ENCODE data around the gene MED25.
A peak's percentile ranks its signal among the peaks of the same experiment; 100 is the strongest.

The MED25 gene

GRCh38 chr19:49802836-49803528, 15.1 kb upstream of the MED25 start:
- H3K9me3 Mint-ChIP-seq: no peaks in the 10 kb centered on the region
- H3K36me3 Mint-ChIP-seq (ENCODE audit: low read depth): peaks cover 32% of the 10 kb centered on the region
- H3K27me3 Mint-ChIP-seq (ENCODE audit: low read depth, poor library complexity): peaks cover 6% of the 10 kb centered on the region
- peaks cover 32% of the 10 kb centered on the region for H3K4me1 Mint-ChIP-seq
- DNase-seq: no peak
- TF ChIP-seq CTCF (IDR thresholded peaks at IDR 0.05): no peak
- H3K27ac Mint-ChIP-seq: peak overlapping the region; percentile 44
- H3K4me3 Mint-ChIP-seq: peak overlapping the region; percentile 81

GRCh38 chr19:49803529-49803856, 14.6 kb upstream of the MED25 start:
- no peak for DNase-seq
- Mint-ChIP-seq H3K4me1 (peaks cover 37% of the 10 kb centered on the region), H3K27ac (peak overlapping the region; percentile 44), H3K4me3 (no peak overlapping the region), H3K36me3 (ENCODE audit: low read depth) (peaks cover 30% of the 10 kb centered on the region), H3K27me3 (ENCODE audit: low read depth, poor library complexity) (peaks cover 6% of the 10 kb centered on the region), H3K9me3 (no peaks in the 10 kb centered on the region)
- no peak for TF ChIP-seq CTCF (IDR thresholded peaks at IDR 0.05)

- H3K27me3 Mint-ChIP-seq (ENCODE audit: low read depth, poor library complexity): peaks cover 9% of the 10 kb centered on the region
- no peaks in the 10 kb centered on the region for H3K9me3 Mint-ChIP-seq
- H3K4me3 Mint-ChIP-seq: no peak overlapping the region
- no peak for DNase-seq
- no peak overlapping the region for H3K27ac Mint-ChIP-seq
- no peak for TF ChIP-seq CTCF (IDR thresholded peaks at IDR 0.05)
- H3K36me3 Mint-ChIP-seq (ENCODE audit: low read depth): peaks cover 16% of the 10 kb centered on the region
- H3K4me1 Mint-ChIP-seq: peaks cover 52% of the 10 kb centered on the region
Observed at GRCh38 chr19:49805822-49806619, 12.1 kb upstream of the MED25 start.

- Mint-ChIP-seq H3K9me3 (no peaks in the 10 kb centered on the region), H3K36me3 (ENCODE audit: low read depth) (peaks cover 16% of the 10 kb centered on the region), H3K4me1 (peaks cover 47% of the 10 kb centered on the region), H3K27ac (no peak overlapping the region), H3K27me3 (ENCODE audit: low read depth, poor library complexity) (peaks cover 9% of the 10 kb centered on the region), H3K4me3 (no peak overlapping the region)
- no peak for DNase-seq
- no peak for TF ChIP-seq CTCF (IDR thresholded peaks at IDR 0.05)
Observed at GRCh38 chr19:49806620-49806959, 11.5 kb upstream of the MED25 start.

GRCh38 chr19:49807058-49807903, 10.8 kb upstream of the MED25 start:
- H3K27me3 Mint-ChIP-seq (ENCODE audit: low read depth, poor library complexity): peaks cover 9% of the 10 kb centered on the region
- no peak overlapping the region for H3K4me3 Mint-ChIP-seq
- H3K36me3 Mint-ChIP-seq (ENCODE audit: low read depth): peaks cover 16% of the 10 kb centered on the region
- no peak for DNase-seq
- no peaks in the 10 kb centered on the region for H3K9me3 Mint-ChIP-seq
- H3K4me1 Mint-ChIP-seq: peaks cover 48% of the 10 kb centered on the region
- no peak overlapping the region for H3K27ac Mint-ChIP-seq
- TF ChIP-seq CTCF (IDR thresholded peaks at IDR 0.05): no peak

All from nephron progenitor cell (in vitro differentiated cells).